Fibroblast of peridontal ligament (primary cell): ENCODE results near the gene ADGRL2.
A peak's percentile ranks its signal among the peaks of the same experiment; 100 is the strongest.

ENCODE experiments used
- DNase-seq: peaks from one replicate; pipeline ENCODE4 v3.0.0-alpha.2; 2010; ENCODE audit errors: extremely low read depth

ADGRL2 gene

DNA sequence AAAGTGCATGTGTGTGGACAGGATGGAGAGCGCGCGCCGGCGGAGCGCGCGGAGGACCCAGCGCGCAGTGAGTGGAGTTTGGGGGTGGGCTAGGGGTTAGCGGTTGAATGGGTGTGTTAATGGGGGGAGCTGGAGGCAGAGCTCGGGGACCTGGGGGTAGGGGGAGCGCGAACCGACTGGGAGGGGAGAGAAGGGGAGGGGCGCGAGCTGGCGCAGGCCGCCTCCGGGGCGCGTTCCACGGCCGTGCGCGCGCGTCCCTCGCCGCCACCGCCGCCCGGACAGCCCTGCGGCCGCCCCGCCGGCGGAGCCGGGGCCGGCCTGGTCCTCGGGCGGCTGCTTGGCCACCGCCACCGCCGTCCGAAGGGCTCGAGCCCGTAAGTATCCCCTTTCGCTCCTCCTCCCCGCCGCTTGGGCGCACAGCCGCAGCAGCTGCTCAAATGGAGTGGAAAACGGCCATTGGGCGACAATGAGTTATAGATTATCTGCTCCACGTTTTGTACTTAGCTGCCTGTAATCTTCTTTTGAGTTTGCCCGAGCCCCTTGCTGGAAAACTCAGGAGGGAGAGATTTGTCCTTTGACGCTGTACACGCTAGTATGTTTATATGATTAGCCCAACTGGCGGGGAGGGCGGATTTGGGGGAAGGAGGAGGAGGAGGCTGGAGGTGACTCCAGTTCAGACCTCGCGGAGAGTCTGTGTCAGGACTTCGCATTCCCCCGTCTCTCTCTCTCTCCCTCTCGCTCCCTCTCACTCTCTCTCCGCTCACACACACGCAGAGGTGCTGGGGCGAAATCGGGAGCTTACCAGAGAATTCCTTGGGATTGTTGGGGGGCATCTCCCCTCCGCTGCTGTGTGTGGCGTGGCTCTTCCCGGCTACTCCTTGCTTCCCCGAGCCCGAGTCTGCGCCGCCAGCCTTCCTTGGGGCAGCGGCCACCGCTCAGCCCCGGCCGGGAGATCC lies at the start of gene ADGRL2:
Gene ADGRL2, plus strand, starts transcription at position 240 of the 956 bp plus-strand sequence. CDS start 36,051 bp downstream, outside the sequence.
- peak; percentile 95 for DNase-seq

DNA sequence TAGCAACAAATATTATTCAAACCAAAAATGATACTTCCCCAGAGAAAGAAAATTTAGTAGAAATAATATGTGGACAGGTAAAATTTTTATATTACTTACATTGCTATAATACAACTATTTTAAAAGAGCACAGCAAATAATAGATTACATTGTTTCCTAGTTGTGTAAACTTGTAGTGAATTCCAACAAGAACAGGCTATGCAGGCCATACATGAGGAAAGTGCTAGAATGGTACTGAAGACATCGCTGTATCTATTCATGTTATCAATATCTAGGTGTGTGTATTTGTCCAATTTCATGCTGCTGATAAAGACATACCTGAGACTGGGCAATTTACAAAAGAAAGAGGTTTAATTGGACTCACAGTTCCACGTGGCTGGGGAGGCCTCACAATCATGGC lies 47.9 kb upstream of the ADGRL2 start:
- DNase-seq: no peak

DNA sequence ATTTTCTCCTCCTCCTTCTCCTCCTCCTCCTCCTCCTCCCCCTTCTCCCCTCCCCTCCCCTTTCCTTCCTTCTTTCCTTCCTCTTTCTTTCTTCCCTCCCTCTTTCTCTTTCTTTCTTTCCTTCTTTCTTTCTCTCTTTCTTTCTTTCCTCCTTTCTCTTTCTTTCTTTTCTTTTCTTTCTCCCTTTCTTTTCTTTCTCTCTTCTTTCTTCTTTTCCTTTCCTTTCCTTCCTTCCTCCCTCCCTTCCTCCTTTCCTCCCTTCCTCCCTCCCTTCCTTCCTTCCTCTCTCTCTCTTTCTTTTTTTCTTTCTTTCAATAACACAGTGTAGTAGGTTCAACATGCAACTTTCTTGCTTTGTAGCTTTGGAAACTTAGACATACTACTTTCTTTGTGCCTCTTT lies 46.3 kb upstream of the ADGRL2 start:
- no peak for DNase-seq

DNA sequence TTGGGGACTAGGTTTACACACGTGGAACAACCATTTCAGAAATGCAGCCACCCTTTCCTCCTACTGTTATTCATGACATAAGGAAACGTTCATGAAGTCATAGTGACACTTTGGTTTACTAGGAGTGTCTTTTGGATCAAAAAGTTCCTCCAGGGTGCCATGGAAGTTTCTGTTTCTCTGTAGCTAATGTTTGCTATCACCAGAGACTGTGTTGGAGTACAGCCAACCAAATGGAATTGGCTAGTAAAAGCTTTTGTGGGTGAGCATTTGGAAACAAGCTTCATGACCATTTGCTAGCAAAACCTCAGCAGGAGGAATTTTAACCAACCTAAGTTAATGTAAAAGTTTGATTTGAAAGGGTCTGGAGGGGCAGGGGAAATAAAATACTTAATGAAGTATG lies 43.9 kb upstream of the ADGRL2 start:
- DNase-seq: peak; percentile 62

DNA sequence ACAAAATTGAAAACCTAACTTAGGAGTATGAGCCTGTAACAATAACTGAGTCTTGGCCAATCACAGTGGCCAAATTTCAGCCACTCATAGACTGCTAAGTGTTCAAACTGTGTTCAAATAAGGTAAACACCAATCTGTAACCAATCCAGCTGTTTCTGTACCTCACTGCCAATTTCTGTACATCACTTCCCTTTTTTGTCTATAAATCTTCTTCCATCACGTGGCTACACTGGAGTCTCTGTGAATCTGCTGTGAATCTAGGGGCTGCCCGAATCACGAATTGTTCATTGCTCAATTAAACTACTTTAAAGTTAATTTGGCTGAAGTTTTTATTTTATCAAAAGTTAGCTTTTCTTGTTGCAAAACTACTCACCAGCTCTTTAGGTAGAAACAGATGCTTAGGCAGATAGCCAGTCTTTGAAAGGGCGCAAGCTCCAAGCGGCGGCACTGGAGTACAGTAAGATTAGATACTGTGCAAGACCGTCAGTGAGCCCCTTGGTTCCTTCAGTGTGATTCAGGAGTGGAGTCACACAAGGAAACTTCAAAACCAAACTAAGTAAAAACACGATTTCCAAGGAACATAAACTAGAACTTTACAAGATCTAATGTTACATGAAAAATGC lies 43.2 kb upstream of the ADGRL2 start:
- no peak for DNase-seq

DNA sequence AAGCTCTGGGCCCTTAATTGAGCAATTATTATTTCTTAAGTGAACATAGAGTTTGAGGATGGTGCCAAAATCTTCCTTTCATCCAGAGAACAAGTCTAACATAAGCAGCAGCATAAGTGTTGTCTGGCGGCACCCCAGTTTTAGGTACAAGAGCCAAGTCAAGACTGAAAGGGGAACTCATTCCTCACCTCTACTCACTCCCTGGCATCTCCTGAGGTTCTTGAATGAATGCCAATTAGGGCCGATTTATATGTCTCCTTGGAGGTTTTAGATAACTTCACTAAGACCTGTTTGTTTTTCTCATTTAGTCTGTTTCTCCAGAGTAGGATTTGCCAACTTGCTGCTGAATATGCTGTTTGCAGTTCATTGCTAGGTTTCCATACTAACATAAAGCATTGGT lies 42.6 kb upstream of the ADGRL2 start:
- no peak for DNase-seq

DNA sequence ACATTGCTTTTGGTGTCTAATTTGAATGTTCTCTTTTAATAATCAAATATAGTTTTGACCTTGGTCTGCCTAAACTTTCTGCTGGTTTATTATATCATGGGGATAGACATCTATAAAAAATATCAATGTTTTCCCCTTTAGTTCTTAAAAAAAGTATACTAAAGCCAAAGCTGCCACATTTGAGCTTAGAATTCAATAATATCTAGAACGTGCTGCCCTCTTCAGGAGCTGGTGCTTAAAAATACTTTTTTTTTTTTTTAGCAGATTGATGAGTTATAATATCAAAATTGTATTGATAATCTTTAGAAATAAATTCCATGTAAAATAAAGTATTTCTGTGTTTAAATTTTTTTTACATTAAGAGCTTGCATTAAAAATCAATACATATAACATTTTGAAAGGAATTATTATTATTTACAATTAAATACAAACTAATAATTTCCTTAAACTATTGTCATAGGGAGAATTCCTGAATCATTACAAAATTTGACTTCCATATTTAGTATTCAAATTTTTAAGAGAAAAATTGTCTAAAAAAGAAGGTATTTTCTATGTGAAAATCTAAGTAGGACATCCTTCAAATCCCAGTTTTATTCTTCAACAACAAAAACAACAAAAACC lies 40.1 kb upstream of the ADGRL2 start:
- DNase-seq: peak; percentile 76

DNA sequence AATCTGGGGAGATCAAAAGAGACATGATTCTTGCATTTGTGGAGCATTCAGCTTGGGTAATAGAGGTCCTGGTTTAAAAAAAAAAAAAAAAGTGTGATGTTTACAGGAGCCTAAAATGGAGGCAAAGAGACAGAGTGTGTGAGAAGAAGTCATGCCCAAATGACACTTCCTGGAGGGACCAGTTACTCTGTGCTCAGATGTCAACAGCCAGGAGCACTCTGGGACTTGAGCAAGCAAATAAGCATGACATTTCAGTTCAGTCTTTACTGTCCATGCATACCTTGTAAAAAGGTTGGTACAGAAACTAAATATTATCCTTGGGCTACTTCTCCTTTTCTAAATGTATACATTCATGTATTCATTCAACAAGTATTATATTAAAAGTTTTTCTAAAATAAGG lies 25.2 kb upstream of the ADGRL2 start:
- DNase-seq: no peak

DNA sequence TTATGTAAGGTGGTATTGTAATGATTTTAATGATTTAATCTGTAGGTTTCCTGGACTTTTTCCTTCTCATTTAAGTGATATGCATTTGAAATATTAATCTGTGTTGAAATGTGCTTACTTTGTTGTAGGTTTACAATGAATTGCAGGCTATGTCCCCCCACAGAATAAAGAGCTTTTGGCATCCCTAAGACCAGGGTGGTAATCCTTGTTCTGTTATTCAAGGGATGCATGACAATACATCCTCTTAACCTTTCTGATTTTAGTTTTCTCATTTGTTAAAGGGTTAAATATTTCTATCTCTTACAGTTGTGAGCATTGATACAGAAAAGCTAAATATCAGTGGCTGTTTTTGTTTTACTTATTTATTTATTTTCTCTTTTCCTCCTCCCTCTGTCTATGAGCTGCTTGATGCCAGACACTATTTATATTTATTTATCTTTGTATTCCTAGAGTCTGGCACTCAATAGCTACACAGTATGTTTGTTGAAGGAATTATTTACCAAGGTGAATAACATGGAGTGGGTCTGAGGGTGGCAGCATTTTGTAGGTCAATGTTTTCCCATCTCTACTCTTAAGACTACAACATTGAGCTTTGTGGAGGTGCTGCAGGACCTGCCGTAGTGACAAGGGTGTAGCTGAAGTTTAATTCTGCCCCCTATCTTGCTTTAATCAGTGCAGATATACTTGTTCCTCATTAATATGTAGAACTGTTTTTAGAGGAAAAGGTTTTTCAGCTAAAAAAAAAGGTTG lies 19.9 kb upstream of the ADGRL2 start:
- no peak for DNase-seq

DNA sequence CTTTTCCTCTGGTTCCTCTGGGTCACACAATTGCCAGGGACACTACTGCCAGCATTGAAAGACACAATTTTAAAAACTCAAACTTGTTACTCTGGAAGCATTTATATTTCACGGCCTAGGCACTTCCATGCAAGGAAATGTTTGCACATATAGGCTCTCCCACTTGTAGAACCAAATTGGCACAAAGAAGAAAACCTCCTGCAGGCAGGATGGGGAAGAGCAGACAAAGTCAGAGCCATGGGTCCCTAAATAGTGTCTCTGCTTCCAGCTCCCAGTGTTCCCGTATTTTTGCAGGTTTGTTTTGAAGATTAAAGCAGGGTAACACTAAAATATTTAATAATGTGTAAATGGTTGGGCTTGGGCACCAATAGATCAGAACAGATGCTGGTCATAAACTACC lies 19.0 kb upstream of the ADGRL2 start:
- no peak for DNase-seq

DNA sequence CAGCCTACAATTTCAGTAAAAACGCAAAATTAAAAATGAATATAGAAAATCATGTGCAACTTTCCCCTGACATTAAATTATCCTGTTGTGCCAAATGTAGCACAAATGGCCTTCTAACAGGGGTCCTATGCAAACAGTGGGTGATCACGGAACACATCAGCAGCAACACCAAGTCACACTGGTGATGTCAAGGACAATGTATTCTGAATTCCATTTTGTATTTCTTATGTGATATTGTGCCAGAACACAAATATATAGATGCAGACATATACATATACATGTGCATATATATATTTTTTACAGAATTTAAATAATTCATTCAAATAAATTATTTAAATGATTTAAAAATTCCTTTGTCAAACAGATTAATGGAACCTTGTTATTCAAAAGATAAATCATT lies 8.6 kb upstream of the ADGRL2 start:
- no peak for DNase-seq

DNA sequence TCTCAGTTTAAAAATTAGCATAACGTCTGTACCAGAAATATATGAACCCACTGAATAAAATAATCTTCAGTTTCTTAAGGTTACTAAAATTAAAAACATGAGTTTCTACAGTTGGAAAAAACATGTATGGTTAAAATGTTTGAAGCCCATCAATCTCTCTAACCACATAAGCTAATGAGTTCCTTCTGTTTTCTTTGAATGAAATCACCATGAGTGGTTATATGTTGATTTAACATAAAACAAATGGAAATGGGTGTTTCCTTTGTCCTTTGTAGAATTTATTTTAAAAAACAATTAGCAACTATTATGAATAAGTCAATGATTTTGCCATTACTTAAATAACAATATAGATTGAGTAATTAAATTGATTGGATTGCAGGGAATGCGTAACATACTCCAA lies 3.0 kb upstream of the ADGRL2 start:
- DNase-seq: no peak

DNA sequence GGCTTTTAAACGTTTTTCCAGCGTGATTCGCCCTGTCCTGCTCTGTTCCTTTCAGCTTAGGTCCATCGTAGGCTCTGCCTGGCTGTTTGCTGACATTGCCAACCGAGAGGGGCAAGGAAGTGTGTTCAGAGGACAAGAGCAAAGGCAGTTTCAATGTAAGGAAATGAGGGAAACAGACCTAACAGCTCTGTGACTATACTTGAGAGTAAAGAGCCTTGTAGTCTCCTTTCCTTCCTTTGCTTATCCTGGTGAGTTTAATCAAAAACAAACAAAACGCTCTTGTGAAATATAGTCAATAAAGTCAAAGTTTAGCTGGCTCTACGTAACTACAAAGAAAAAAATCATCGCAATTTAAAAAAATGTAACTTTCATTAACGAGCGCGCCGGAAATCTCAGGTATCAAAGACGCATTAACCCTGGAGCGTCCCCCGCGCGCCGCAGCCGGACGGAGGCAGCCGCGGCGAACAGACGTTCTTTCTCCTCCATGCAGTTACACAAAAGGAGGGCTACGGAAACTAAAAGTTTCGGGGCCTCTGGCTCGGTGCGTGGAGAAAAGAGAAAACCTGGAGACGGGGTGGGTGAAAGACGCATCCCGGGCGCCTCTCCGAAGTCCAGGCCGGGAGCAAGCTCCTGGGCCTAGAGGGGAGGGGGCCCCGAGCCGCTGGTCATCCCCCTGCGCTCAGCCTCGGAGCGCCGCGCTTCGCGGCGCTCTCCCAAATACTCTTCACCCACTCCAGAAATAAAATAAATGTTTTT lies 617 bp upstream of the ADGRL2 start:
- peak; percentile 78 for DNase-seq

DNA sequence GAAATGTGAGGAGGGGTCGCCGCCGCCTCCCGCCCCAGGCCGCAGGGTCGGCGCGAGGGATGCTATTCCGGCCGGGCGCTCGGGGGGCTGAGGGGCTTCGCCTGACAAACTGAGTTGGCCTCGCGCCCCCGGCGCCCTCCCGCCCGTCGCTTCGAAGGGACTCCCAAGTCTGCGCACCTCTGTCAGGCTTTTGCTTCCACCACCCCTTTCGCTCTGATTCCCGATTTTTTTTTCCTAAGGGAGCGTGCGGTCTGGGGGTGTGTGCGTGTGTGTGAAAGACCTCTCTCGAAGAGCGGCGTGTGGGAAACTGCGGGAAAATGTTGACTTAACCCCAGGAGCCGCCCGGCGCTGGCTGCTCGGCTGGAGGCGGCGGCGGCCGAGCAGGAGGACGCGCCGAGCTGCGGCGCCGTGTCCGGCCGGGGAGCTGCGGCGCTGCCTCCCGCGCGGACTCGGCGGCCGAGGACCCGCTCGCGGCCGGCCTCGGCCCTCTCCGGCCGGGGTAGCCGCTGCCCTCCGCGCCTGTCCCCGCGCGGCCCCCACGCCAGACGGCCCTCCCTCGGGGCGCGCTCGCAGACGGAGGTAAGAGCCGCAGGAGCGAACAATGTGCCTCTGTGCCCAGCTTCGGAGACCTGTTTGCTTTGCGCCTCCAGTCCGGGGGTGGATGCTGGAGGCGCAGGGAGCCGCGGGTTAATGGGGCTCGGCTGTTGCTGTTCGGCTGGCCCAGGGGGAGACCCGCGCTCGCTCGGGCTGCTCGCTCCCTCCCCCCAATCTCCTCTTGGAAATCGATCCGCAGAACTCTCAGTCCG lies 1.1 kb downstream of the ADGRL2 start:
- peak; percentile 54 for DNase-seq

DNA sequence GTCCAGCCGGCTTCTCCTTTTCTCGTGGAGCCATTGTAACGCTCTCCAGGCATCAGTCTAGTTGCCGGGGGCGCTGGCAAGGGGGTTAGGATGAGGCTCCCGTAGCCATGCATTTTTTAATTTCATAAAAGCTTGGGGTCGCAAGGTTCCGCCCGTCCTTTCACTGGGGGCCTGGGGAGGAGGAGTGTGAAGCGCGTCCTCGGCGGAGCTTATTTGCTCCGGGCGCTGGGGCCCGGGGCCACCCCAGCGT lies 1.6 kb downstream of the ADGRL2 start:
- DNase-seq: no peak

DNA sequence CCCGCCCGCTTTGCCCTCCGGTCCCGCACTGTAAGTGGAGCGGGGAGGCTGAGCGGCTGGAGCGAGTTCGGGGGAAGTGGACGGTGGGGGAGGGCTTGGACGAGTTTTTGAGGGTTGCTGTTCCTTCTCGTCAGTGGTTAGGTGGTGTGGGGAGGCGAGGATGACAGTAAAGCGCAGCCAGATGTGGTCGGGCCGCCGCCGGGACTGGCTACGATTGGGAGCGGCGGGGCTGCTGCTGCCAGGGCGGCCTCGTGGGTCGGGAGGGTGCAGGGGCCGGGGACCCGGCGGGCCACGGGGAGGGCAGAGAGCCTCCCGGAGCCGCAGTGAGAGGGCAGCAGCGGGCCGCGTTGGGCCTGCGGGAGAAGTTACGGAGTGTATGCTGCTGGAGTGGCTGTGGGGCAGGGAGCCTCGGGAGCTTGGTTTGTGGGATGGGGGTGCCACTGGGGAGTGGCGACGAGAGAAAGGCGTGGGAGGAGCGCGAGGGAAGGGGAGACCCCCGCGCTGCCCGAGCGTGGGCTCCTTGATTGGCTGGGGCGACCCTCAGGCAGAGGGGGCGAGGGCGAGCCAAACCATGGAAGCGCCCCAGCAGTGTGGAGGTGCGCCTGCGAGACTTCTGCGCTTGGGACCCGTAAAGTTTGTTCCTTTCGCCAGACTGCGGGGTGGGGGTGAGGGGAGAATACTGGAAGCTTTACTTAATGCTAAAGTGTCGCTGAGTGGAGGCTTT lies 2.1 kb downstream of the ADGRL2 start:
- DNase-seq: peak; percentile 66

DNA sequence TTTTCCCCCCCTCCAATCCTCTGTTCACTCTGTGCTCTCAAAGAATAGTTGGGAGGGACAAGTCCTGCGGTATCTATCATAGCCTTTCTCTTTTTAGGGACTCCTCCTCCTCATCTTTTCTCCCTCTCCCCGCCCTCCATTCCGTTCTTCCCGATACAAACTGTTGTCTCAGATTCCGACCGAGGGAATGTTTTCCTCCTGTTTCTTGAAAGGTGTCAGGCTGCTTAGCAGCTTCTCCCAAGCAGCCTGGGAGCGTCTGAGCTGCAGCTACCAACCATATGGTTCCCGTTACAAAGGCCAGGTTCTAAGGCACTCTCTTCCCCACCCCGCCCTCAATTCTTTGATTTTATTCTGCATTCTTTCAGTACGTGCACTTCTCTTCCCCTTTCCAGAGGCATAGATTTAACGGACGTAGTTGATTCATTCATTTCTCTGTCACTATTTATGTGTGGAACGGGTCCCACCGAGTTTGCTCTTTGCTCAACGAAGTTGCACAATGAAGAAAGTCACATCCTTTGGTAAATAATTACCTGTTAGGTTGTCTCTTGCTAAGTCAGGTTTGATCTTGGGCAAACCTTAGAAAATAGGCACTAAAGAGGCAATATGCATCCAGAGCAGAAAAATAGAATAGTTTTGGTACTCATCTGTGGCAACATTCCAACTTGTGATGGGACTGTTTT lies 2.8 kb downstream of the ADGRL2 start:
- peak; percentile 56 for DNase-seq

DNA sequence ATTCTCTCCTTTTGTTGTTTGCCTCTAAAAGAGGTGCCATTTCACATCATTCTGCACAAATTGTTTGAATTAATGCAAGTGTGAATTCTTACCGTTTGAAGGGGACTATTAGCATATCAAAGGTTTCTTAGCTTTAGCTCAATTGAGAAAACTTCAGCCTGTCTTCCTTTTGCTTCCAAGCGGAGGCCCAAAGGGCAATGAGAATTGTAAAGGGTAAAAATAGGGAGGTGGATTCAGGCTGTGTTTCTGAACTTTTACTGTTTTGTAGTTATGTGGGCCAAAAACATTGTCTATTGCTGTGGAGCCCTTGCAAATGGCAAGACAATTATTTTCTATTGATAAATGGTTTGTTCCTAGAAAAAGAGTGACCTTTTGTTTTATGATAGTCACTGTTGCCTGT lies 3.6 kb downstream of the ADGRL2 start:
- no peak for DNase-seq
